NCI-H748 treated with DMSO at 0.1 percent for 48 hours (cell line): ENCODE measurements around the gene GMDS.

ENCODE experiments used
- DNase-seq: peaks from one replicate; lab custom pipeline; 2025; lab: John Stamatoyannopoulos, UW

Gene GMDS

DNA sequence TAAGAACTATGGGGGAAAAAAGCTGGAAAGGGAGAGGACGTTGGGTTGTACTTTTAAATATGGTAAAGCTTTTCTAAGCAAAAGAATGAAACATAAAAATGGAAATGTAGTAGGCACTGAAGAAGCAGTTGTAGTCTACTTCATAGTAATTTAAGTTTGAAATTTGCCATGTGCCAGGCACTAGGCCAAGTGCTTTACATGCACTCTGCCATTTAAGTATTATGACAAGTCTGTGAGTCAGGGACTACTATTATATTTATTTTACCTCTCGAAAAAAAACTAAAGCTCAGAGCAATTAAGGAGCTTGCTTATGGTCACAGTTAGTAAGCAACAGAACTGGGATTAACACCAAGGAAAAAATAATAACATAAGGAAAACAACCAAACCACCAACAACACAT, 257.8 kb downstream of the GMDS start:
- DNase-seq = no peak

DNA sequence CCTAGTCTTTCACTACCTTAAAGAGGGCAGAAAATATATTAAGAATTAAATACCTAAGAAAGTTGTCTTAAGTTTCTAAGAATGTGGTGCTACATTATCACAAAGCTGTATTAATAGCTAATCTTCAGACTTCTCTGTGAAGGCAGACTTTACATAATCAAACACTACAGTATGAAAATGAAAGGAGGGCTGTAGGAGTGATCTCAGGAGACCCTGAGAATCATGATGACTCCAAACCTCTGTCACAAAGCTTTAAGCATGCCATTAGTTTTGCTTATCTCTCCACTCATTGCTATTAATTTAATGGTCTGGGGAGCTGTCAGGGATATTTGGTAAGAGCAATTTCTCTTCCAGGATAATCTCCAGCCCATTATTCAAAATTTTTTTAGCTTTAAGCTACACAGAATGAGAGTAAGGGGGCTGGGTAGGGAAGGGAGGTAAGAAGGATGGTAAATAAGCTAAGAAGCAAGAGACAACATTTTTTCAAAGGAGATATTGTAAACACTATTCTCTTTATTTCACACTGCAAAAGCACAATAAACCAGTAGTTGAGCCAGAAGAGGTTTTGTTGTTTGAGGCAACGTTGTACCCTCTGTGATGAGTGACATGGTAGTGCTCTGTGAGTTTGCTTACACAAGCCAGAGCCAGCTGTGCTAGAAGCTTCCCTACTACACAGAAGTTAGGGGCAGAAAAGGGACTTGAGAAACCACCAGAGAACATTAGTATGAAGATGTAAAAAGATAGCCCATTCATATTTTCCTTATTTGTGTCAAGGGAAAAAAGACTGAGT, 258.8 kb downstream of the GMDS start:
- no peak for DNase-seq

DNA sequence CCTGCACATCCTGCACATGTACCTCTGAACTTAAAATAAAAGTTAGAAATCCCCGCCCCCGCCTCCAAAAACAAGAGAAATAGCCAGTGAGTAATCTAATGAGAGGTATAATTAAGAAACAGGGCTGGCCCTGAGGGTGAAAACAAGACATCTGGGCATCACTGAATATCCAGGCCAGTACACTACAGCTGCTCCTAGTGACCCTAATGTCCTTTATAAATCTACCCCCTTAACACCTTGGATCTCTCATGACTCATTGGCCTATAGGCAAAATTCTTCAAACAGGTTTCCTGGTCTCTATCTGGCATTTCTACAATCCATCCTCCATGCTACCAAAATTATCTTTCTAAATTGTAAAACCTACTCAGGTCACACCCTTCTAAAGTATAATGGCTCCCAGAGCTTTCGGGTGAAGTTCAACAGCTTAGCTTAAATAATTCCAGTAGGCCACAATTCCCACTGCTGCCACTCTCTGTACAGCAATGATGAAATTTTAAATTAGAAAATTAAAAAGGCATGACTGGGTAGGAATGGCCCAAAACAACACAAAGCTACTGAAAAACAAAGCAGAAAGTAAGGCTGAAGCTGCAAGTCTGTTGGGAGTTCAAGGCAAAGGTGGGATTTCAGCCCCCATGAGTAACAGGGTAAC, 260.9 kb downstream of the GMDS start:
- DNase-seq = no peak

DNA sequence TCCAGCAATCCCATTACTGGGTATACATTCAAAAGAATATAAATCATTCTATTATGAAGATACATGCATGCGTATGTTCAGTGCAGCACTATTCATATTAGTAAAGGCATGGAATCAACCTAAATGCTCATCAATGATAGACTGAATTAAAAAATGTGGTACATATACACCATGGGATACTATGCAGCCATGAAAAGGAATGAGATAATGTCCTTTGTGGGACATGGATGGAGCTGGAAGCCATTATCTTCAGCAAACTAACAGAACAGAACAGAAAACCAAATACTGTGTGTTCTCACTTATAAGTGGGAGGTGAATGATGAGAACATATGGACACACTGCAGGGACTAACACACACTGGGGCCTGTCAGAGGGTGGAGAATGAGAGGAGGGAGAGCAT, 261.6 kb downstream of the GMDS start:
- DNase-seq = no peak

DNA sequence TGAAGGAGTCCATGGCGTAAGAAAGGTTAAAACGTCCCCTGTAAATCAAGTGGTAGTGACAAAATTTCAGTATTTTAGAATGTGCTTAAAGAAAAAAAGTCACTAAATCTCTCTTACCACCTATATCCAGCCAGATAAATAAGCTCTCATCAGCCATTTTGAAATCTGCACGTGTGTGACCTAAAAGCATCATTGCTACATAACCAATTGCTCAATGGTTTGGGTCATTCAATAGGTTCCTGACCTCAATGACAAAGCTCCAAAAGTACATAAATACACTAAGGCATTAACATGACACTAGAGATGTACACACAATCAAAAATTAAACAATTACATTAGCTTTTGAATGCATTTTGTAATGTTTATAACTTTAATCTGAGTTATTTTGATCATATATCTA, 272.4 kb downstream of the GMDS start:
- DNase-seq = no peak

DNA sequence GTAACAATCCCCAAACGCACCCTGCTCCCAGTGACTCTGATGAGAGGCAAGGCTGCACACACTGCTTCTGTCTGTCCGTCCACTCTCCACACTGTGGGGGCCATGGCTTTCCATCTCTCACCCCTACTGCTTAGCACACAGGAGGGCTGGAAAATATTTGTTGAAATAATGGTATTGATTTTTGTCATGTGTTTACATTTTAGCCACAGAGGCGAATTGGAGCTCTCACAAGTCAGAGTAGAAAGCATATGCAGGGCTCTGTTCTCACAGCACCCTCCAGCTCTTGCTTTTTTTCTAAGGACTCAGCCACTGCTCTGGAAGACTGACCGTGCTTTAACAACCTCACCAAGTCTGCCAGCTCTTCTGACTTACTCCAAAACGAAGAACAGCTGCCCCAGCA, 273.8 kb downstream of the GMDS start:
- no peak for DNase-seq

DNA sequence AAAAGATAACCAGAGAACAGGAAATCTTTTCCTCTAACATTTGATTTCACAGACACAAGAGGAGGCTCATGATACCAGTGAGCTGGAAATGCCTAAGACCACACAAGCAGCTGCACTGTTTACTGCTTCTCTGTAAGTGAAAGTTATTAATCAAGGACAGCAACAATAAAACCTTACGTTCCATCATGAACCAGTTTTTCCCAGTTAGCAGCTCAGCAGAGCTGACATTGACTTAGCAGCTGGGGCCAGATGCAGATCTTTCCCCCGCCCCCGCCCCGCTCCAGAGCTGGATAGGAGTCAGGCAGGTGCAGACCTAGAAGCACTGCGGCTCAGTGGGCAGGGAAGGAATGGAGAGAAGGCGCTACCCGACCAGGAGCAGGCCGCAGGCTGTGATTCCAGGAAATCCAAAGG, 275.2 kb downstream of the GMDS start:
- no peak for DNase-seq

DNA sequence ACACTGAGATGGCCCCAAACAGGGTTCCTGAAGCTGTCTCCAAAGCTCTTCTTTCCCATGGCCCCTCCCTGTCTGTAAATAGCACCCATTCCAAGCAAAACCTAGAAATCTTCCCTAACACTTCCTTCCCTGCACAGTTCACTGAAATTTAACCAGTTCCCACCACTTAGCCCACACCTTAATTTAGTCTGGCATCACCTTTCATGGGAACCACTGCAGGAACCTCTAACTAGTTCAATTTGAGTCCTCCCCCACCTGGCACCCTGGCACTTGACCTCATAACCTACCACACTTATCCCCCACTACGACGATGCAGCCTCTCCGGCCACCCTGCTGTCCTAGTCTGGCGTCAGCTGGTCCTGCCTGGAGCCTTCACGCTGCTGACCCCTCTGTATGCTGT, 278.7 kb downstream of the GMDS start:
- no peak for DNase-seq

DNA sequence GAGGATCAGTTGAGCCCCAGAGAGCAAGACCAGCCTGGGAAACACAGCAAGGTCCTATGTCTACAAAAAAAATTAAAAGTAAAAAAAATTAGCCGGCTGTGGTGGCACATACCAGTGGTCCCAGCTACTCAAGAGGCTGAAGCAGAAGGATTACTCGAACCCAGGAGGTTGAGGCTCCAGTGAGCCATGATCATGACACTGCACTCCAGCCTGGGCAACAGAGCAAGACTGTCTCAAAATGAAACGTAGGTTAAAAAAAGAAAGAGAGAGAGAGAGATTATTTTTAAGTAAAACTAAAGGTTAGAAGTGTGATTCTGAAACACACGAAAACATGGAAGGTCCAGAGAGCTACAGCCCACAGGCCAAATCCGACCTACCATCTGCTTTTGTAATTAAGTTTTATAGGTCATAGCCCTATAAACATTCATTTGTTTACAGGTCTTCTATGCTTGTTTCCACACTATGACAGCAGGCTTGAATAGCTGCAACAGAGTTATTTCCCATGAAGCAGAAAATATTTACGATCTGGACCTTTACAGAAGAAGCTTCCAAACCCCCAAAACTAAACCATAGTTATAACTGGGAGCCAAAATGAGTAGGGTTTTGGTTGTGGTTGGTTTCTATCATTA, 279.7 kb downstream of the GMDS start:
- no peak for DNase-seq

DNA sequence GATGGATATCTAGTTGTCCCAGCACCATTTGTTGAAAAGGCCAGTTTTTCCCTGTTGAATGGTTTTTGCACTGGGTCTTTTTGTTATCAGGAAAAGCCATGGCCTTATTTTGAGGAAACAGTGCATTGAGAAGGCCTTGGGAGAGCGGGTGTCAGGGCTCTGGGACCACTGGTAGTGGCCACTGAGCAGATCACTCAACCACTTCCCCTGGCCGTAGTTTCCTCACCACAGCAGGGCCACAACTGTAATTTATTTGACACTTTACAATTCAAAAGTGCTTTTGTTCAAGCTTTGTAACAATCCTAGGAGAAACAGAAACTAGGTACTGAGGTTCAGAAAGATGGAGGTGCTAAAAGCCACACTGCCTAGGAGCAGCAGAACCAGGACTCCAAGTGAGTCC, 281.8 kb downstream of the GMDS start:
- no peak for DNase-seq

DNA sequence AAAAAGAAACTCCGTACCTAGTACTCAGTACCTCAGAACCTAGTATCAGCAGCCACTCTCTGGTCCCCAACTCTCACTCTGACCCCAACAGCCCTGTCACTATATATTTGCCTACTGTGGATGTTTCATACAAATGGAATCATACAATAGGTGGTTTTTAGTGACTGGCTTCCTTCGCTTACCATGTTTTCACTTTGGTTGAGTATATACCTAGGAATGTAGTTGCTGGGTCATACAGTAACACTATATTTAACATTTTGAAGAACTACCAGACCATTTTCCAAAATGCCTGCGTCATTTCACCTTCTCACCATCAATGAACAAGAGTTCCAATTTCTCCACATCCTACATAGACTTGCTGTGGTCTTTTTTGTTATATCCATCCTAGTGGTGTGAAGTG, 283.2 kb downstream of the GMDS start:
- DNase-seq = no peak

DNA sequence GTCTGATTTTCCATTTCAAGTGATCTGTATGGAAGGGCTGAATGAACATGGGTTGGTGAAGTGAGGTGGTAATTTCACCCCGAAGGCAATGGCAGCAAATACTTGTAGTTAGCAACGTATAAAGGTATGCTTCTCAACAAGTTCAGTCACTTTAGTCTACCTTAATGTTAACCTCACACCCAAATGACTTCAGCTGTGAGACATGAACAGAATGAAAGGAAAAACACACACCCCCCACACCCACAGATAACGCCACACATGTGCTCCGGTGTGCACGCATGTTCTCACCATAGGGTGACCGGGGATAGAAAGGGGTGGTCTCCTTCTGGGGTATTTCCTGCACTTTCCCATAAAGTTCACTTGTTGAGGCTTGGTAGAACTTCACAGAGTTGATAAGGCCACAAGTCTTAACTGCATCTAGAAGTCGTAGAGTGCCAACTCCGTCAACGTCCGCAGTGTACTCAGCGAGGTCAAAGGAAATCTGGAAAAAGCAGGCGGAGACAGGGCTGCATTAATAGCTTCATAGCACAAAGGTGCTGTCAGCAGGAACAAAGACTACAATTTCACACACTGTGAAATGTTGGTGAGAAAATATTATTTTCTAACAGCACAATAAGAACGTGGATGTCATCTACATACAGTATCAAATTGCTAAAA, 284.8 kb downstream of the GMDS start:
- DNase-seq = no peak

DNA sequence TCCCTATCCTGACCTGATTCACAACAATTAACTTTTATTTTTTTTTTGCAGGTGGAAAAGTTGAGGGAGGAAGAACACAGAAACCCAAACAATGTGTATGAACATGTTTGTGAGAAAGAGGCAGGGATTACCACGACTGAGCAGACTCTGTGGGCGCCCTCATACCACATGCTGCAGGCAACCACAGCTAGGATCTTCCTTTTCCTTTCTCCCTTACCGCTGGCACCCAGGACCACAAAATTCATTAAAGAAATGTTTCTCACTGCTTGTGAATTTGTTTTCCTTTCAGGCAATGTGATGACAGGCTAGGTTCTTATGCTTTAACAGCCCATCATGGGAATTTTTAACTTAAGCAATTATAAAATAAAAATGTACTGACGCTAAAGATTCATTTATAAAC, 287.1 kb downstream of the GMDS start:
- no peak for DNase-seq

DNA sequence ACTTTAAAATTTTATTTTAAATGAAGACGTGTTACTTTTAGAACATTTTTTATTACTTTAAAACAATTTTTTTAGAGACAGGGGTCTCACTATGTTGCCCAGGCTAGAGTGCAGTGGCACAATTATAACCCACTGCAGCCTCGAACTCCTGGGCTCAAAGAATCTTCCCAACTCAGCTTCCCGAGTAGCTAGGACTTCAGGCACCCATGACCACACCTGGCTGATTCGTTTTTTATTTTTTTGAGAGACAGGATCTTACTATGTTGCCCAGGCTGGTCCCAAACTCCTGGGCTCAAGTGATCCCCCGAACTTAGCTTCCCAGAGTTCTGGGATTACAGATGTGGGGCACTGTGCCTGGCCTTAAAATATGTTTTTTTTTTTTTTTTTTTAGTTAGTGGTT, 287.7 kb downstream of the GMDS start:
- no peak for DNase-seq

DNA sequence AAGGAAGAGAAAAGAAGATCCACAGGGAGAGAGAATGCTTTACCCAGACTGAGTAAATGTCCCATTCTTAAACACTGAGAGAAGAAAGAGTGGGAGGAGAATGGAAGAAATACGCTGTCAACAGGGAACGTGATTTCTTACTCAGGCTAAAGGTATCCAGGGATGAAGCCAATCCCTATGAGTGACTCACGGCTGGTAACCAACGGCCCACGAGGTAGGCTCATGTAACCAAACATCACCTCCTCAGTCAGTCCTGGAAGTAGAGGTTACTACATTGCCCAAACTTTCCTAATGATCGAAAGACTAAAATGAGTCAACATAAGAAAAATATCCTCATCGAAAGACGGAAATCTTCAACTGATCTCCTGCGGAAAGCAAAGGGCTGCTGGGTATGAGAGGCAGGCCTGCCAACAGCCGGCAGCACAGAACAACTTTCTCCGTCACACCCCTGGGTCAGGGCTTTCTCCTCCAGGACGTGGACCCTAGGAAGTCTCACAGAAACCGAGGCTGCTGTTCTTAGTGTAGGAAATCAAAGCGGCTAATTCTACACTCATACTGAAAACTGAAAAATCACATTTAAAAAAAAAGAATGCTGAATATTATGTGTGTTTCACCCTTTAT, 292.6 kb downstream of the GMDS start:
- DNase-seq = no peak

DNA sequence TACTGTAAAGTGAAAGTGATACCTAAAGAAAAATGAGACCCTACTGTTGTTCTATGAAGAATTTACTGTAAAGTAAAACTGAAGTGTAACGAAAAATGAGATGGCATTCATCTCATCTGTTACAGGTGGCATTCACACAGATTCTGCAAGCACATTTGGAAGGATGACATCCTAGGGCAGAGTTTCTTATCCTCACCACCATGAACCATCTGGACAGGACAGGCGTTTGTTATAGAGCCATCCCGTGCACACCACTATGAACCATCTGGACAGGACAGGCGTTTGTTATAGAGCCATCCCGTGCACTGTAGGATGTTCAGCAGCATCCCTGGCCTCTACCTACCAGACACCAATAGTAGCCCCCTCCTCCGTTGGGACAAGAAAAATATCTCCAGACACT, 294.8 kb downstream of the GMDS start:
- DNase-seq = no peak

DNA sequence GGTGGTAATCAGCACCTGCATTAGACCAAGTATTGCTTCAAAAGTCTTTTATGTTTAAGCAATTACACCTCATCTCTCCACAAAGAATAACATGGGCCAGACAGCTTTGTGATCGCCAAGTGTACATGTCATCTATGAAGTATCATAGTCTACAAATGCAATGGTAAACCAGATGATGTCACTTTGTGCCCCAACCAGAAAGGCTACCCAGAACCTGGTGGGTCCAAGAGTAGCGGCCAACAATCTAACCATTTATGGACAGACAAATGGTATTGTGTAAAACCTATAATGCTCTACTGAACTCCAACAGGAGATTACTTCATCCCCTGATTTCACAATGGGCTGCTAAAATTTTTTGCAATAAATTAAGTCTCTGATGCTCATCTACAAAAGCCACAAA, 295.9 kb downstream of the GMDS start:
- DNase-seq = no peak

DNA sequence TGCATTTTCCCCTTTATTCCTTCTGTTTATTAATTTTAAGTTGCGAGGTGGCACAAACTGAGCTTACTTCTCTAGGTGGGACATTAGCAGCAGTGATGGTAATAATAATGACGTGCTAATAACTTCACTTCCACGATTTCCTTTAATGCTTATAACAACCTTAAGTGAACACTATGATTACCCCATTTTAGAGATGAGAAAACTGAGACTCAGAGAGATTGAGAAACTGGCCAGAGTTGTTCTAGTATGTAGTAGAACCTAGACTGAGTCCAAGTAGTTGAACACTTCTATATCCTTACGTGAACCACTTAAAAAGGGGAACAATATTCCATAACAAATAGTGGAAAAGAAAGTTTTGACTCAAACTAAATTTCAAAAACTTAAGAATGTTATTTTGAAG, 297.5 kb downstream of the GMDS start:
- no peak for DNase-seq

DNA sequence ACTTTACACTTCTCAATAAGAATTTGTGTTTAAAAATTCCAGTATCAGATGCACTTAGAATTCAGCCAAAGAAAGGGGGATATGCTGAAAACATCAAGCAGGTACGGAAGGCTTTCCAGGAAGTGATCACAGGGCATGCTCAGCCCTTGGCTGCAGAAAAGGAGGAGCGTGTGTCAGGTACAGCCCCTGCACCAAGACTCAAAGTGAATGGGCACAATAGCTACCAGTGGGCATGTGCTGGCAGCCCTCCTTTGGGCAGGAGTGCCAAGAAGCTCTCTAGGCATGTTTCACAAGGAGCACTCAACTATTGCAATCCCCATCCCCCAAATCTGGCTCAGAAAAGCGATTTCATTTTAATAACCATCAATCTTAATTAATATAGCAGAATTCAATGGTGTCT, 298.8 kb downstream of the GMDS start:
- no peak for DNase-seq

DNA sequence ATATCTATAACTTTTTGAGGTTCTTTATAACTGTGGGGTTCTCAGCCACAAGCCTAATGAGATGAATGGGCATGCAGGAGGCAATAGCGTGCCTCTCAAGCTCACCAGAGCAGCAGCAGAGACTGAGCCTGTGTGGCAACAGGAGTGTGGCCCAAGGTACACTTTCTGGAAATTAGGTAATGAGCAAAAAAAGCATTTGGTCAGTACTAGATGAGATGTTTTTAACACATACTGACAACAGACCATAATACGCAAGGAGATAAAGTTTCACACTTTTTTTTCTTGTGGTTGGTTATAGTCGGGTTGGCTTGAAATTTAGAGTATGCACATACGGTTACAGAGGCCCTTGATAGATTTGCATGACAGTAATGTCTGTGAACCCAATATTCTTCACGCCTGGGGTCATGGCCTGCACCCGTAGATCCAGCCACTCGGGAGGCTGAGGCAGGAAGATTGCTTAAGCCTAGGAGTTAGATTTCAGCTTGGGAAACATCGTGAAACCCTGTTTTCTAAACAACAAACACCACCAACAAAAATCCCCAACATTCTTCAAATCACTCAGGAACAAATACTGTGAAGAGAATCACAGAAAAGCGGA, 300.1 kb downstream of the GMDS start:
- DNase-seq = no peak

DNA sequence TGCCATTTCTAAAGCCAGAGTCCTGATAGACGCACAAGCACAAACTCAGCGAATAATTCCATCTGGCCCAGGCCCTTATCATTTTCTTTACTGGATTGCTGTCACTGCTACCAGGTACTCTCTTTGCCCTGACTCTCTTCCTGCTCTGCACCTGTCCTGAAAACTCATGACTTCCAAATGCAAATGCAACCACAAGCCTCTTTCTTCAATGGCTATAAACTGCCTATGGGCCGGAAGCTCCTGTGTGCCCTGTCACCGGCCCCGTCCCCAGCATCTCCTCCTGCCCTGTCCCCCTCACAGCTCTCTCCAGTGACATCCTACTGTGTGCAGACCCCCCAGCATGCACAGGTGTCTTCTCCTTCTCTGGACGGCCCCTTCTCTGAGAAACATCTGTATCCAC, 302.6 kb downstream of the GMDS start:
- no peak for DNase-seq

DNA sequence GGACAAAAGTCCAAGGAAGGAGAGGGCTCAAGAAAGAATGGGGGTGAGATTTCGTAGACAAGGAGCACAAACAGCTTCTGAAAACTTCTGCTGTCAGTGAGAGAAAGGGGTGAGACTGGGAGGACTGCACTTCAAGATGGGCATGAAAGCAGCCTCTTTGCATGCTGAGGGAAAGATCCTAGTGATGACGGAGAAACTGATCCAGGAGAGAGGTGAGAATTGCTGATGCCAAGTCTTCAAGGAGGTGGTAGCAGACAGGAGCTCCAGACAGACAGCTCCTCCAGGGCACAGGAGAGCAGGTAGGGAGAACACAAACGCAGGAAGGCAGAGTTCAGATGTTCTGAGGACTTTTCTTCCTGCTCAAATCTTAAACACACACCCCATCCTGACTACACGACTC, 303.9 kb downstream of the GMDS start:
- no peak for DNase-seq
